Endometrial microvascular endothelial cells (primary cell): ENCODE data around the gene GAS2. TPM values are rescaled to one million over a fixed set of nuclear protein-coding genes. Genes with fewer than 3 reads are reported as not detected.
"Not testable (repeated sequence)": the region's sequence is repeated elsewhere in the genome, so short reads cannot be mapped to it uniquely, and the experiment has no call there.

Experiments used
- in situ Hi-C: cut with HindIII; loops from 2 replicates; pipeline ENCODE4 v1.10.0; 2017; ENCODE audit warnings: low sequenced_read_pairs, low pct_unique_long_range_greater_than_20kb; ENCODE audit errors: inconsistent ontology term
- total RNA-seq: library from RNA; depleted of rRNA; stranded (reverse); fragments of >200 nt; gene quantifications from one replicate; pipeline ENCODE4 v1.2.3, GENCODE V29; 2015; ENCODE audit errors: inconsistent ontology term

GAS2 gene
- 3.6 TPM for total RNA-seq

DNA sequence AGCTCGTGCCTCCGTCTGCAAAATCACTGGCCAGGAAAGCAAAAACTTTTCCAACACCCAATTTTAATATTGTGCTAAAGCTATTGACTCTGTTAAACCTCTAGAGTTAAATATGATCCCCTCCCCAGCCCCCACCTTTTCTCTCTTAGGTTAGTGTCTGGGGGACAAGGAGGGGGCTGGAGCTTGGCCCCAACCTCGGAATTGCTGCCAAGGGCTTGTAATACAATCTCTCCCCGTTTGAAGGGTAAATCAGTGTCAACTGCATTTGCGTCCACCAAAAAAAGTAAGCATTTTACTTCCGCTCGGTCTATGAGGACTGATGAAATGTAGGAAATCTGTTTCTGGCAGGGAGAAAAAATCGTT is at the start of gene GAS2:
TSS of gene GAS2 (plus strand) at position 287 of the 363 bp plus-strand sequence. CDS start 8,259 bp downstream, outside the sequence.
- in situ Hi-C loops, result no loop called here

DNA sequence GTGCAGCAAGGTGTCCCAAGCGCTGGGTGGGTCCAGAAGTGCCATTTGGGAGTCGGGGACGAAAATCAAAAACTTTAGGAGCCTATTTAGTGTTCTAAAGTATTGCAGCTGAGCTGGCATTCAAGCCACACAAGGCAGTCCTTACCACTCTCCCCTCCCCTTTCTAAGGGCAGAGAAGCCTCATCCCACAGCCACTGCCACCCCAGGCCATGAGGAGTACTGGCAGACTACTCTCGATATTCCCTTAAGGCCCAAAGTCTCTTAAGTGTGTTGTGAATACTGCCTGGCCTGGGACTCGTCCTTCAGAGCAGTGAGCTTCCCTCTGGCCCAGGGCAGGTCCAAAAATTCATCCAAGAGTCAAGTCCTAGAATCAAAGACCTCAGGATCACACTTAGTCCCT is 48.5 kb upstream of the GAS2 start:
- in situ Hi-C loops, result no loop called here

DNA sequence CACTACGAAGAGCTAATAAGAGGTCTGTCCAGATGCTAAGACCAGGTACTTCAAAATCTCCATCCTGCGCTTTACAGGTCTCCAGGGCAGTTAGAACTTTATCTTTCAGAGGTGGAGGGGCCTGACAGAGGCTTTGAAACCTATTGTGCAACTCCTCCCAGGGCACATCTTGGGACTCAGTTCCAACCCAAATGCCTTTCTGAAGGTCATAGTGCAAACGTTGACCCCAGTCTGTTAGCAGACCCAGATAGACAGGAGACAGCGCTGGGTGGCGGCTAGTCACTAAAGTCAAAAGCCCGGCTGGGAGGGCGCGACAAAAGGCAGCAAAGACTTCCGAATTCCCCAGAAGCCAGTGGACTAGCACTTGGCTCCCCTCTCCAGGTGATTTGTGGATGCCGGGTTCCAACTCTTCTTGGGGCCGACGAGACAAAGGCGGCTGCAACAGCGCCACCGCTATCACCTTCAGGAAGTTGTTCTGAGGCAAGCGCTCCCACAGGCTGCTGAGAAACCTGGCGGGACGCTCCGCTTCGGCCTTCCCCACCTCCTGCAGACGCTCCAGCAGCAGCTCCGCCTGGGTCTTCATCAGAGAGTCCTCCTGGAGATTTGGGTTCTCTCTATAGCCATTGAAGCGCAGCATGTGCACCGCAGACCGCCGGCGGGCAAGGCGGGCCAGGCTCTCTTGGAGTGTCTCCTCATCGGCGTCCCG is 41.5 kb upstream of the GAS2 start:
- in situ Hi-C loops, result no loop called here

DNA sequence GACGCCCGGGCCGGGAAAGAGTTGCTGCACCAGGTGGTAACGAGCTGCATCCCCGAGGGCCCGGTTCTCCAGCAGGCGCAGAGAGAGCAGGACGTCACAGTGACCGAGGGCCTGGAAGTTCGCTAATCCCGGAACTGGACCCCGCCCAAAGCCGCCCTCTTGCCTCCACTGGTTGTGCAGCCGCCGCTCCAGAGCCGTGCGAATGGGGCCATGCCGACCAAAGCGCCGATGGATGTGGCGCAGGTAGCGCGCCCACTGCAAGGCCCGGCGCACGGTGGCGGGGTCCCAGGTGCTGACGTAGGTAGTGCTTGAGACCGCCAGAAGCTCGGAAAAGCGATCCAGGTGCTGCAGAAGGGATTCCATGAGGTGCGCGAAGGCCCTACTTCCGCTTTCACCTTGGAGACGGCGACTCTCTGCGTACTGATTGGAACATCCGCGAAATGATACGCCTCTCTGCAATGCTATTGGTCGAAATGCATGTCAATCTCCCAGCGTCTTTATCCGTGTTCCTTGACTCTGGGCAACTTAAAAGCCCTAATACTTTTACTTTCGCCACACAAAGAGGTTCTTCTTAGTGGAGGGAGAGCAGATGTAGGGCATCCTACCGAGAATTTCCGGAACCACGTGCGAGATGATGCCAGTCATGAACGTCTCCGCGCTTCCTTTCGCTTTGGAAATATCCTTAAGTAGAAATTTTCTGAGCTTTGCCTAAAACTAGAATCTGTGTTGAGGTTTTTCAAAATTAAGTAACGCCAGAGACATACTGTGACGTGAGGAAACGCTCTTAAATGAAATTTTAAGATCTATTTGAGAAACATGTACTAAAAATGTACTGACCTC is 40.7 kb upstream of the GAS2 start, which contains the start of gene FANCF:
TSS of gene FANCF (minus strand) at position 376 of the 840 bp plus-strand sequence. CDS start at position 363, 13 bp downstream.
- in situ Hi-C loops, result no loop called here

DNA sequence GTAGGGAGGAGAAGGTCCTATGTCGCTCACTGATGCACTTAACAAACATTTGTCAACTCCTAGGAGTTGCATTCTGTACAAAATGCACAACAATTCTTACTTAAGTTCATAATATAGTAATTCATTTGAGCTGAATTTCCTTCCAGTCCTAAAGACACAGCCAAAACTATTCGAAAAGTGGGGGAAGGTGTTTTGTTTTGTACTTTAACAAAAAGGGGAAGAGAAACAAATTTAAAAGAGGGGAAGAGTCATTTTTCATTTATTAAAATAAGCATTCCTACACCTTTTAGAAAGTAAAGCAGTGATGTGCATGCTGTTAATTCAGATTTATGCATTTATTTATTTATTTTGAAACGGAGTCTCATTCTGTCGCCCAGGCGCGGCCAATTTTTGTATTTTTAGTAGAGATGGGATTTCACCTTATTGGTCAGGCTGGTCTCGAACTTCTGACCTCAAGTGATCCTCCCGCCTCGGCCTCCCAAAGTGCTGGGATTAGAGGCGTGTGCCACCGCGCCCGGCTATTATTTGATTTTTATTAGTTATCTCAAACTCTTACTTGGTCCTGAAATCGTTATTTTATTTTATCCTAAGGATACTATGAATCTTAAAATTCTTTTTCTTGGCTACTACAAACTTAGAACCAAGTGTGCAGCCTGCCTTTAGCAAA is 39.7 kb upstream of the GAS2 start:
- in situ Hi-C loops, result no loop called here

DNA sequence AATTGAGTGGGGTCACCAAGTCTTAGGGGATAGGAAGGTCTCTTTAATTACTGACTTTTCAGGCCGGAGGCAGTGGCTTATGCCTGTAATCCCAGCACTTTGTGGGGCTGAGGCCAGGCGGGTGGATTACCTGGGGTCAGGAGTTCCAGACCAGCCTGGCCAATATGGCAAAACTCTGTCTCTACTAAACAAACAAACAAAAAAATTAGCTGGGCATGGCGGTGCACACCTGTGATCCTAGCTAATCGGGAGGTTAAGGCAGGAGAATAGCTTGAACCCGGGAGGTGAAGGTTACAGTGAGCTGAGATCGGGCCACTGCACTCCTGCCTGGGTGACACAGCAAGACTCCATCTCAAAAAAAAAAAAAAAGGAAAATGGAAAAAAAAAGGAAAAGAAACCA is 39.0 kb upstream of the GAS2 start:
- in situ Hi-C loops, result no loop called here

DNA sequence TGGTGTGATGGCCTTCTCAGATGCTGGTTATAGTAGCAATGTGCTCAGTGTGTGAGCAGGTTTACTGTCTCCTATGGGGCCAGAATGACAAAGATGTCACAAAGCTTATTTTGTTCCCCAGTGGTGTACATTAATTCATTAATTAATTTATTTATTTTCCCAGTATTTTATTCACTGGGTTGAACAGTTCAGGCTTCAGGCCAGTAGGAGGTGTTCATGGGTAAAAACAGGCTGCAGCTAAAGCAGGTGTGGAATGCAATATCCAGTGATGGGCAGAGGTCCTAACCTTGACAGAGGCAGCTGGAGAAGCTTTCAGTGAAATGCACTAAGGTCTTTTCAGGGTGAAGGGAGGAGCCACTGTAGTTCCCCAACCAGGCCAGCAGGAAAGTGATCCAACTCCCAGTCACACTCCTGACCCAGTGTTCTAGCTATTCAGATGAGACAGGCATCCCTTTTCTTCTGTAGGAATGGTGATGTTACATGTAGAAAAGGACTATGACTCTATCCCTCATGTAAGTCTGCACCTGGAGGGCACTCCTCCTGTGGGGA is 33.0 kb upstream of the GAS2 start:
- in situ Hi-C loops, result no loop called here

DNA sequence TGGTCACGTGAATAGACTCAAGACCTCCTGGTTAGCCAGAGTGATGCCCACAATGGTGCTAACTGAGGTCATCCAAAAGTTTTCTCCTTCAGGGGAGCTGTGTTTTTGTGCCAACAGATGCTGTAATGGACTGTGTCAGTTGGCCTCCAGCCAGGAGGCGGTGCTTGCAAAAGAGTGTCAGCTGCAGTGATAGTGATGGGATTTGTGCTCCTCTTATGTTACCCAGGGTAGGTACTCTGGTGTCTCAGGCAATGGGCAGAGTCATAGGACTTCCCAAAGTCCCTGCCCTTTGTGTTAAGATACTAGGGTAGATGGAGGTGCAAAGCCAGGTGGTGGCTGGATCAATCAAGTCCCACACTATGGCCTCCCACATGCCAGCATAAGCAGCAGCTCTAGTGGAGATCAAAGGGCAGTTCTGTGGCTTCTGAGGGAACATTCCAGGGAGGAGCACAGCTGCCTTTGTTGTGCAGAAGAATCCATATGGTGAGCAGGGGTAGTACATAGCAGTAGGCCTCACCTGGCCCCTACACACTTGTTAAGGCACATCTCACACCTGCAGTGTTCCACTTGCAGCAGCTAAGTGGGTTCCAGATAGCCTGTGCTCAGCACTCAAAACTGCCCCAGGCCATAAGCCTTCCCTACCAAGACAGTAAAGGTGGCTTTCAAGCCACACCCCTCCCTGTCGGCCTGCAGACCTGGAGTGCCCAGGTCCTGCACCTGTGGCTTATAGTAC is 31.3 kb upstream of the GAS2 start:
- in situ Hi-C loops, result no loop called here

DNA sequence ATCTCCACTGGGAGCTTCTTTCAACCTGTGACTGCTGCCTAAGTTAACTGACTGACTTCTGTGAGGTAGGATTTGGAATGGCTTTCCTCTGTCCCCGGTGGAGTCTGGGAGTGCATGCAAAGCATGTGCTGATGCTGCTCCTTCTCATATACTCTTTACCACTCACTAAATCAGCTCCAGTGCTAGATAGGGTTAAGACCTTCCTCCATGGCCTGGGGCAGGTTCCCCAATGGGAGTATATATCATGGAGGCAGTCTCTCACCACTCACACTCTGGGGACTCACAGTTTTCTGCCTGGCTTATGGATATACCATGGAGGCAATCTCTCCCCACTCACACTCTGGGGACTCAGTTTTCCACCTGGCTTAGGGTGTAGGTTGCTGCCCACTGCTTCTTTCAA is 30.7 kb upstream of the GAS2 start:
- in situ Hi-C loops, result no loop called here

DNA sequence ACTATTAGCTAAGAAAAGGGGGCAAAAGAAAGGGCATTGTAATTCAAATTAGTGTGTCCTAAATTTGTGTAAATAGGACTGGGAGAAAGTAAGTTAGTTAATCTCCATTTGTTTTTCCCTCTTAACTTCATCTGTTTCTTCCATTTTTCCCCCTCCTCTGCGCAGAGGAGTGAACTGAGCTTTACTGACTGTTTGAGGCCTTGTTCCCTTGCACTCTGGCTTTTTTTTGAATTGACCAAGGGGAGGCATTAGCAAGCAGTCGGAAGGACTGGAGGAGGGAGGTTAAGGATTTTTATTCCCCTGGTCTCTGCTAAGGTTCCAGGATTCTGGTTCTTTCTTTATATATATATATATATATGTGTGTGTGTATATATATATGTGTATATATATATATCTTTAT is 25.5 kb upstream of the GAS2 start:
- in situ Hi-C loops, result no loop called here

DNA sequence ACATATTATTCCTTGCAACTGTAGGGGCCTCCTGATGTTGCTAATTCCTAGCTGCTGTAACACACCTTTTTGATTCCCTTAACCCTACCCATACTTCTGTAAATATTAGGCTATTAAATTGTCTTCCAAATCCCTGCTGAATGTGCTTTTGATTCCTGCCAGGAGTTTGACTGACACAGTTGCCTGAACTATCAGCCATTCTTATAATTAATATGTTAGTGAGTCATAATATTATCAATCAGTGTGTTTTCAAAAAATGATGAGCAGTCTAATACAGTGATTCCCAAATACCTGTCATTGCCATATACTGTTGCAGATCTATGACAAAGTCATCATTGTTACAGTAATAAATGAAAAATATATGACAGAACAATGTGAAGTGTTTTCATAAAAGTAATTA is 24.9 kb upstream of the GAS2 start:
- in situ Hi-C loops, result no loop called here

DNA sequence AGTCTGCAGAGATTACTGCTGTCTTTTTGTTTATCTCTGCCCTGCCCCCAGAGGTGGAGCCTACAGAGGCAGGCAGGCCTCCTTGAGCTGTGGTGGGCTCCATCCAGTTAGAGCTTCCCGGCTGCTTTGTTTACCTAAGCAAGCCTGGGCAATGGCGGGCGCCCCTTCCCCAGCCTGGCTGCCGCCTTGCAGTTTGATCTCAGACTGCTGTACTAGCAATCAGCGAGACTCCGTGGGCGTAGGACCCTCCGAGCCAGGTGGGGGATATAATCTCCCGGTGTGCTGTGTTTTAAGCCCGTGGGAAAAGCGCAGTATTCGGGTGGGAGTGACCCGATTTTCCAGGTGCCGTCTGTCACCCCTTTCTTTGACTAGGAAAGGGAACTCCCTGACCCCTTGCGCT is 14.1 kb upstream of the GAS2 start:
- in situ Hi-C loops, result not testable (repeated sequence)

DNA sequence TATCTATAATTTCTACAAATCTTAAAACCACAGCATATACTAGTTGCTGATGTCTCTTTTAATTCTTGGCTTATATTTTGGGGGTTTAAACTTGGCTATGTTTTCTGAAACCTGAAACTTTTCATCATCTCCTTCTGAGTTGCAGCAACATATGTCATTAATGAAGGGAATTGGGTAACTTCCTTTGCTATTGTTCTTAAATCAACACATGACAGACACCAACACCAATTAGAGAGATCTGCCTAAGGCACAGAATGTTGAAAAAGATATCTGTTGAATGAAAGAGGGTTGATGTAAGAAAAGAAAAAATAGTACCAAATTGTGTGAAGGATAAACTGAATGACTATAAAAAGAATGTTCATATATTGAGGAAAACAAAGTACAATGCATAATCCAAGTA is 10.3 kb upstream of the GAS2 start:
- in situ Hi-C loops, result no loop called here

DNA sequence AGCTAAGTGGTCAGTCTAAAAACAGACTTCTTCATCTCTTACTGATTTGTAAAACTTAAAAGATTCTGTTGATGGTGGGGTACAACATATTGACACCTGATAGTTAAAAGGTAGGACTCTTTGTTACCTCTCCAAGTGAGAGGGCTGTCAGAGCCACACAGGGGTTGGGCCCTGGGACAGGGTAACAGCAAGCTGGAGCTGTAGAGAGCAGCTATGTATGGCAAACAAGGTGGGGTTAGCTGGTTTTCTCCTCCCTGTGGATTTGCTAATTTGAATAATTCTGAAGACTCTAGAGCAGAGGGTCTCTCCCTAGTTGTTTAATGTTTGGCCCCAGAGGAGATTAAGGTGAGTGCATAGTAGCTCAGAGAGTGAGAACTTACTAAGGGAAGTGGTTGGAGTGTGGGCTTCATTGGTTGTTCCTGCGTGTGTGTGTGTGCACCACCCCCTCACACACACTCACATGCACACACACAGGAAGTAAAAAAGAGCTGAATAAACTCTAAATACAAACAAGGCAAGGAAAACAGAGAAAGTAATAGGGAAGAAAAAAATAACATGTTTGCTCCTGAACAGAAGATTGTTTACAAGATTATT is 9.2 kb upstream of the GAS2 start:
- in situ Hi-C loops, result no loop called here

DNA sequence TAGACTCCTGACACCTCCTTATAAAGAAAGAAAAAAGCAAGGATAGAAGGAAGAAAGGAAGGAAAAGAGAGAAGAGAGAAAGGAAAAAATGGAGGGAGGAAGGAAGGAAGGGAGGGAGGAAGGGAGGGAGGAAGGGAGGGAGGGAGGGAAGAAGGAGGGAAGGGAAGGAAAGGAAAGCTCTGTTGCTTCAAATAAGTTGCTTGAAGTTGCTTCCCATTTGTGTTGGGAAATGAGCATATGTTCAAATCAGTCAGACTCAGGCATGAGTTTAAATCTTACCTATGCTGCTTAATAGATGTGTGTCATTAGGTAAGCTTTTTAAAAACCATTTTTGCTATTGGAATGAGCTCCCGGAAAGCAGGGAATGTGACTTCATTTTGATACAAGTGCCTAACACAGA is 6.6 kb upstream of the GAS2 start:
- in situ Hi-C loops, result no loop called here

DNA sequence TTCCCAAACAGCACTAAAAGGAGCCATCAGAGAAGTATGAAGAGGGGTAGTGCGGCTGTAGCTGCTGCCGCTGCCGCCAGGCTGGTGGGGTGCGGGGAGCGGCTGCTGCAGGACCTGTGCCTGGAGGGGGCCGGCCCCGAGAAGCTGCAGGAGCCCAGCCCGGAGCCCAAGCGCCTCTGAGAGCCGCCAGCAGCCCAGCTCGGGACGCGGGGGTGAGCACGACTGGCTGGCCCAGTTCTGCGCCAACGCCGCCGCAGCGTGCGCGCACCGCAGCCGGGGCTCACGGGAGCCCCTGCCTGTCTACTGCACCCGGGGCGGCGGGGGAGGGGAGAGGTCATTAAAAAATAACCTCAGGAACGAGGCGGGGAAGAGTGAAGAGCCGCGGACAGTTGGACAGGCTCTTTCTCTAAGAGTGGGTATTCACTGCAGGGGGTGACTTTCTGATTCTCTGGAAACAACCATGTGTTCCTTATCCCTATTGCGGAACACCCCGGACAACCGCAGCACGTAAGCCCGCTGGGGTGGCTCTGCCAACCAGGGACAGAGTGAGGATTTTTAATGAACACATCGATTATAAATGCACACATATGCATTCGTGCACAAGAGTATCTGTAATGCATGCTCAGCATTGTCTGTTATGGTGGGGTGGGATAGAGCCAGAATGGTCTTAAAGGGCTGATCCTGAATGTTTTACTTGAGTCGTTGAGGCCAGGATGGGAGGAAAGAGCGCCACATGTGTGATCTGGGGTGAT is 453 bp downstream of the GAS2 start:
- in situ Hi-C loops, result no loop called here

DNA sequence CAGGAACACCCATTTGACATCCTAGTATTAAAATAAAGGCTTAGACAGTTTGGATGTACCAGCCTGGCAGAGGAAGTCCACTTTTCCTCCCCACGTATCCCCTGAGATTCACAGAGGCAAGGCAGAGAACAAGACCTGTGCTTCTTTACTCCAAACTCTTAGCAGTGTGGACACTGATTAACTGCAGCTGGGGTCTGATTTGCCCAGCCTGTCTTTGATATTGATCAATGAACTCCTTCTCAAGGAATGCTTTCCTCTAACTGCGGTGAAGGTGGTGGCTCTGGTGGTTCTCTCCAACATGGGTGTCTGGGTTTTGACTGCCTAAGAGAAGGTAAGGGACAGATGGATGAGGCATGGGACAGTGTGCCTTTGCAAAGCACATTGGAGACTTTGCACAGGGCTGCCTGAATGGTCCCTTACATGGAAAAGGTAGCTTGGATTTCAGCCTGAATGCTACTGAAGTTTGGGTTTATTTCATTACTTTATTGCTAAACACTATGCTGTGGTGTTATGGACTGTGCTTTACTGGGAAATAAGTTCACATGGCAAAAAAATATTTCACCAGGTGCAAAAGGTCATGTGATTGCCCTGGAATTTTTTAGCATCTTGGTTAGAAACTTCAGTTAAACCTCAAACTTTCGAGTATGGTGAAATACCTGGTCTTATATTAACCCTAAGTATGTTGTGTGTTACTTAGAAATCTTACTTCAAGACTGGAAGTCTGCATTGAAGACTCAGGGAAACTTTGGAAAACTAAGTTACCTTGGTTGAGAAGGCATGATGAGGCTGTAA is 1.8 kb downstream of the GAS2 start:
- in situ Hi-C loops, result no loop called here
